NK-92 (cell line): ENCODE data around the gene PLA2G15.
"Not testable (repeated sequence)": the region's sequence is repeated elsewhere in the genome, so short reads cannot be mapped to it uniquely, and the experiment has no call there.

Source experiments
- DNase-seq: peaks from one replicate; lab custom pipeline; 2025; ENCODE audit not compliant: unreplicated experiment; lab: John Stamatoyannopoulos, UW

Gene PLA2G15

GRCh38 chr16:68275611-68276191 is 30.5 kb downstream of the PLA2G15 start:
- DNase-seq: no peak

- DNase-seq: no peak
Observed at GRCh38 chr16:68276223-68276622, 31.1 kb downstream of the PLA2G15 start.

DNA sequence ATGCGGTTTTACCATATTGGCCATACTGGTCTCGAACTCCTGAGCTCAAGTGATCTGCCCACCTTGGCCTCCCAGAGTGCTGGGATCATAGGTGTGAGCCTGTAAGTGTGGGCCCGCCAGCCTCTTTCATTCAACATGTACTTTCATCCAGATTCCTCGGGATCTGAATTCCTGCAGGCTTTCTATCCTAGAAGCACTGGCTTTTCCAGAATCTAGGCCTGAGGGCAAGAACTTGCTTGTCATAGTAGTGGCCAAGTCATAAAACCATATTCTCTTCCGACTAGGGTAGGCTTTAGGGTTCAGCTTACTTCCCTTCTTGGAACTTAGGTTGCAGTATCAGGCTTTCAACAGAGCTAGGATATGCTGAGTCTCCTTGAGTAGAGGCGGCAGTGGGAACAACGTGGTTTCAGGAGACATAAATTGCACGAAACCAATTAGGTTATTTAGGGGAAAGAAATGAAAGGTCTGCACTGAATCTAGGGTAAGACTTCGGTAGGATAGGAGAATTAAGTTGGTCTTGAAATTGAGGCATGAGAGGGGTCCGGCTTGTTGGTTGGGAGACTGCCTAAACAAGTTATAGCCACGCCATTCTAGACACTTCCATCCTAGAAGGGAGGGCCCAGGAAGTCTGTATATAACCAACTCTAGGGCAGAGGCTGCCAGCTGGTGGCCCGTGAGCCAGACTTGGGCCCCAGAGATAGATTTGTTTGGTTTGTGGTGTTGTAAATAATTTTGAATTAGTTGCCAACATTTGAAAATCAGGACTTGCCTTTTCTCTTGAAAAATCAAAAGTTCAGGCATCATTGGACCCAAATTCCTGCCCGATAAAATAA is 34.8 kb downstream of the PLA2G15 start:
- DNase-seq: no peak

DNA sequence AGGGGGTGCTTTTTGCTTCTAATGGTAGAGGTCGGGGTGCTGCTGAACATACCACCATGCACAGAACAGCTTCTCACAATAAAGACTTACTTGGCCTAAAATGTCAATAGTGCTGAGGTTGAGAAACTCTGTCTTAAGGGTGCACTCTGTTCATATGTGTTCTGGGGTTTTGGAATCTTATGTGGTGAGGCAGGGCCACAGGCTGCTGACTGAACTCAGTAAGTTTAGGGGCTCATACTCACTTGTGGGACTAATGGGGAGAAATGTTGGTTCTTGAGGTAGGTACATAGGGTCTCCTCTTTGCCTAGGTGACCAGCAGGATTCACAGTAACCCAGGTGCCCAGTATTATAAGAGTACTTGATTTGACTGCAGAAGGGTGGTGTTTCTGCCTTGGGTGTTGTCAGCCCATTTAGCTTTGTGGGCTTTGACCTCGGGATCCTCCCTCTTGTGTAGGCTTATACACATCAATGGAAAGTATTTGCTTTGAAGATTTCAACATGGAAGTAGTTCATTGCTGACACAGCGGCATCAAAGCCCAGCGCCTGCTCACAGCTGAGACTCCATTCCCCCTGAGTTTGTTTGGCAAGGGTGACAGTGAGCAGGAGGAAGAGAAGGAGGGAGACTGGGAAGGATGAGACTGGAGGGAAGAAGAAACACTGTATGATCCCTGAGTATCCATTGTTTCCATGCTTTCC is 36.3 kb downstream of the PLA2G15 start:
- no peak for DNase-seq

DNA sequence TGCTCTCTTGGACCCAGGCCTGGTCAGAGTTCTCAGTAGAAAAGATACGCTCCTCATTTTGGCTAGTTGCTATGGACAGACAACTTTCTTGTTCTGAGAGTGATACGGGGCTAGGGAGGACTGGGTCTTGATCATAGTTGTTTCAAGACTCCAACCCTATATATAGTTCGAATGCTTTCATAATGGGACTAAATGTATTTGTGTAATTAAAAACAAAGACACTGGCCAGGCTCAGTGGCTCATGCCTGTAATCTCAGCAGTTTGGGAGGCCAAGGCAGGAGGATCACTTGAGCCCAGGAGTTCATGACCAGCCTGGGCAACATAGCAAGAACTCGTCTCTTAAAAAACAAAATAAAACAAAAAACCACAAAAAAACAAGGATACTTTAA is 36.9 kb downstream of the PLA2G15 start:
- DNase-seq: no peak

GRCh38 chr16:68283346-68283745 is 38.2 kb downstream of the PLA2G15 start:
- DNase-seq: no peak

DNA sequence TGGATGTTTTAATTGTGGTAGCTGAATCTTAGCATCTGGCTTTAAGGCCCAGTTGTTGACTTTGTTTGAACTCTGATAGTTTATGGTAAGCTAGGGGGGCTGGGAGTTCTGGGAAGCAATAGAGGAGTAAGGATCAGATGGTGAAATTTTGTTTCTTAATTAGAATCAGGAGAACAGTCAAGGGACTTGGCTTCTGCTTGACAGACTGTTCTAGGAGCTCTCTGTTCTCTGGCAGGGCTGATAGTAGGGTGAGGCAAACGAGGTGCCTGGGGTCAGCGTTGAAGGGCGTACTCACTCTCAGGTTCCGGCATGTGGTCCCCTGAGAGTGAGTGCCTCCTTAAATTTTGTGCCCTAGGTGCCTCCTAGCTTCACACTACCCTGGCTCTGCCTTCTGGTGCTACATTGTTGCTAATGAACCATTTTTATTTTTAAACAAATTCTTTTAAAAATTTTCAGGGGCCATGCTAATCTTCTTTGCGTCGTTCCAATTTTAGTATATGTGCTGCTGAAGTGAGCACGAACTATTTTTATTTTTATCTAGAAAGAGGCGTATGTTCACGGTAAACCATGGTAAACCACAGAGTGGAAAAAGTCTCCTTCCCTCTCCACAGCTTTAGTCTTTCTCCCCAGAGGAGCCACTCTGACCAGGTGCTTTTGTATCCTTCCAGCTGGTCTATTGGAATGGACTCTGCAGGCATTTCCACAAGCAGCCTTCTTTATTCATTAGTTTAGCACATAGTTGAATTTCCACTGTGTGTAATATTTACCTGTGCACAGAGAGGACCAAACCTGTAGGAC is 38.8 kb downstream of the PLA2G15 start:
- no peak for DNase-seq

DNA sequence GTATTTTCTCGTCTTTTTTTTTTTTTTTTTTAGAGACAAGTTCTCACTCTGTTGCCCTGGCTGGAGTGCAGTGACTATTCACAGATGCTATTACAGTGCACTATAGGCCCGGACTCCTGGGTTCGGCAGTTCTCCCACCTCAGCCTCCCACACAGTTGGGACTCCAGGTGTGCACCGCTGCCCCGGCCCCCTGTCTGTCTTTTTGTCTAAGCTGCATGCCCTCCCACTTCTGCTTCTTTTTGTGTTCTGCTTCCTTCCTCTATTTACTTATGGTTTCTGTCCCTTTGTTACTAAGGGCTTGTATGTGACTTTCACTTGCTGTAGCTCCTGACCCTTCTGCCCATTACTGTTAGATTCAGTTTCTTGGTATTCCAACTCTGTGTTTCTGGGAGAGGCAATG is 39.7 kb downstream of the PLA2G15 start:
- DNase-seq: no peak

GRCh38 chr16:68285683-68286082 is 40.5 kb downstream of the PLA2G15 start:
- no peak for DNase-seq

DNA sequence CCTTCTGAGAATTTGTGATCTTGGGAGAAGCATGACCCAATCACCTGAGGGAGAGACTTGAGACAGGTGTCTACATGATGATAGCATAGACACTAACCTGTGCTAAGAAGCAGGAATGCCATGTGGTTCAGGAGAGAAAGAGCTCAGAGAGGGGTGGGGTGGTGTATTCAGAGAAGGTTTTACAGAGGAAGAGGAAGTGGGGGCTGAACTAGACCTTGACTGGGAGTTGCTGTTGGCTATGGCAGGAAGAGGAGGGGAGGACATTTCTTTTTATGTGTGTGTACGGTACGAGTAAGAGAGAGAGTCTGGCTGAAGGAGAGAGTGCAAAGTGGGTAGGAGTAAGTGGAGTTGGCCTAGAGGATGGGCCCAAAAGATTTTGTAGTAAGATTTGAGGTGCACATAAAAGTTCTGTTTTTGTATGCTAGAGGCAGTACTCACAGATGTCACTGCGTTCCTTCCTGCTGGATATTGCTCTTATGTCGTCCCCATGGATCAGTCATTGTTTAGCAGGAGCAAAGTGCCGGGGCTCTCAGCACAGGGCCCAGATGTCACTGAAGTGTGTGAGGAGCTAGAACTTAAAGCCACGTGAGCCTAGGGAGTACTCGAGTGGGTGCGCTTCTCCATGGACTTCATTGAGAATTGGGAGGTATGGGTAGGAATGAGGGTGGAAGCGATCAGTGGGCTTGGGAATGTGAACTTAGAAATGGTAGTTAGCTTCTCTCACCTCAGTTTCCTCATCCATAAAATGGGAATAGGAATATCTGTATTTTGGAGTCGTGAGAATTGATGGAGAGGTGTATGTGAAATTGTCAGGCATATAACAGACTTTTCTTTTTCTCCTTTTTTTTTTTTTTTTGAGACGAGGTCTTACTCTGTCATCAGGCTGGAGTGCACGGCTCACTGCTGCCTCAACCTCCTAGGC is 41.2 kb downstream of the PLA2G15 start:
- no peak for DNase-seq

DNA sequence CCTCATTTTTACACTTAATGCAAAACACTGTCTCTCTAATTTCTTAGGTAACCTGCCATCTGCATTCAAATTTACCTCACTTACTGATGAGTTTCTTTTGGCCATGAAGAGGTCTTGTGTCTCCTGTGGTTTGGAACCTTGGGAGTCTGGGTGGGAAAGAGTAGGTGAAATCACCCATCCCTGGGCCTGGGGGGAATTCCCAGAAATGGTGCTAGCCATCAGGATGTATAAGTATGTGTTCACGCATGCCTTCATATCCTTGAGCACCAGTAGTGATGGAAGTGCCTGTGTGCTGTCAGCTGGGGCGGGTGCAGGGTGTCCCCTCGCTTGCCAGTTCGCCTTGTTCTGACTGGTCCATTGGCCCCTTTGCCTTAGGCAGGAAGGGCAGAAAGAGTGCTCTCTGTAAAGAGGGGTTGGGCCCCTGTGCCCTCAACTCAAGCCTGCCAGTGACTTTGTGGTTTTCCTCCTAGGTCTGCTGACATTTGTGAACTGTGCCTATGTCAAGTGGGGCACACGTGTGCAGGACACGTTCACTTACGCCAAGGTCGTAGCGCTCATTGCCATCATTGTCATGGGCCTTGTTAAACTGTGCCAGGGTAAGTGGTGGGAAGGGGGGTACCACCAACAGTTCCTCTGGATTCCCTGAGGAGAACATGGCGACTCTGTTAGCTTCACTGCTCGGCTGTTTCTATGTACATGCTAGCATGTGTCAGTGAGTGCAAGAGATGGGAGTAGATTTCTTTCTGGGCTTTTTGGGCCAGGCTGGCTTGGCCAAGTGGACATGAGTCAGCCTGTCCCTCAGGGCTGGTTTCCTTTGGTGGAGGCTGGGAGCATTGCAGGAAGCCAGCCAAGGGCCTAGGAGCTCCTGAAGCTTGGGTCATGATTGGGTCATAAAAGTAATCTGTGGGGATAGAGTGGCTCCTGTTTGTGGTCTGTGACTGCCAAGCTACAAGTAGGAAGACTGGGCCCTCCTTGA is 42.4 kb downstream of the PLA2G15 start:
- no peak for DNase-seq

DNA sequence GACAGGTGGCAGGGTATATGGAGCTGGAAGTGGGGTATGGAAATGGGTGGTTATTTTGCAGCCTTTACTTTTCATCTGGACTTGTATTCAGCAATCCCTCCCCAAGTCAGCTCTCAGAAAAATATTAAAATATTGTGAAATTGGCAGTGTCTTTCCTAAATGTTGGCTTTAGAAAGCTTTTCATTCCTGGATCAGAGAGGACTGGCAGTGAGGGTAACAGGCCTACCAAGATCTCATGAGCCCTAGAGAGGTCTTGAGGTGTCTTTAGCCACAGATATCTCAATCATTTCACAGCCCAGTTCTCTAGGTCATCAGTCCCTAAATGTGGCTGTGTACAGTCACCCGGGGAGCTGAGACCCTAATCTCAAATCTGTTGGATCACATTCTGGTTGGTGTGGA is 43.1 kb downstream of the PLA2G15 start:
- DNase-seq: no peak

DNA sequence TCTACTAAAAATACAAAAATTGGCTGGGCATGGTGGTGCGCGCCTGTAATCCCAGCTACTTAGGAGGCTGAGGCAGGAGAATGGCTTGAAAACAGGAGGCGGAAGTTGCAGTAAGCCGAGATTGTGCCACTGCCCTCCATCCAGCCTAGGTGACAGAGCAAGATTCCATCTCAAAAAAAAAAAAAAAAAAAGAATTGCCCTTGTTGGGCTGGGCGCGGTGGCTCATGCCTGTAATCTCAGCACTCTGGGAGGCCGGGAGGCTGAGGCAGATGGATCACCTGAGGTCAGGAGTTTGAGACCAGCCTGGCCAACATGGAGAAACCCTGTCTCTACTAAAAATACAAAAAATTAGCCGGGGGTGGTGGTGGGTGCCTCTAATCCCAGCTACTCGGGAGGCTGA is 43.6 kb downstream of the PLA2G15 start:
- not testable (repeated sequence) for DNase-seq

DNA sequence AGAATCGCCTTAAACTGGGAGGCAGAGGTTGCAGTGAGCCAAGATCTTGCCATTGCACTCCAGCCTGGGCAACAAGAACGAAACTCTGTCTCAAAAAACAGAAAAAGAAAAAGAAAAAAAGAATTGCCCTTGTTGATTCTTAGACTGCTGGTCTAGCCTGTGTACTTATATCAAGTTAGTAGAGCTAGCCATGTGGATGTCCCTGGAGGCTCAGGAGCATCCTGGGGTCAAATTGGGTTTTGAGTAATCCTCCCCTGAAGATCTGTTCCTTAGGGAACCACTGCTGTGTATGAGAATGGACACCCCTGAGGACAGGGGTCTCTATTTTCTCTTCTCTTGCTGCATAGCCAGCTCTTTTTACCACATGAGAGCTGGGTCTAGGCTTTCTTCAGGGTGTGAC is 44.0 kb downstream of the PLA2G15 start:
- DNase-seq: no peak

DNA sequence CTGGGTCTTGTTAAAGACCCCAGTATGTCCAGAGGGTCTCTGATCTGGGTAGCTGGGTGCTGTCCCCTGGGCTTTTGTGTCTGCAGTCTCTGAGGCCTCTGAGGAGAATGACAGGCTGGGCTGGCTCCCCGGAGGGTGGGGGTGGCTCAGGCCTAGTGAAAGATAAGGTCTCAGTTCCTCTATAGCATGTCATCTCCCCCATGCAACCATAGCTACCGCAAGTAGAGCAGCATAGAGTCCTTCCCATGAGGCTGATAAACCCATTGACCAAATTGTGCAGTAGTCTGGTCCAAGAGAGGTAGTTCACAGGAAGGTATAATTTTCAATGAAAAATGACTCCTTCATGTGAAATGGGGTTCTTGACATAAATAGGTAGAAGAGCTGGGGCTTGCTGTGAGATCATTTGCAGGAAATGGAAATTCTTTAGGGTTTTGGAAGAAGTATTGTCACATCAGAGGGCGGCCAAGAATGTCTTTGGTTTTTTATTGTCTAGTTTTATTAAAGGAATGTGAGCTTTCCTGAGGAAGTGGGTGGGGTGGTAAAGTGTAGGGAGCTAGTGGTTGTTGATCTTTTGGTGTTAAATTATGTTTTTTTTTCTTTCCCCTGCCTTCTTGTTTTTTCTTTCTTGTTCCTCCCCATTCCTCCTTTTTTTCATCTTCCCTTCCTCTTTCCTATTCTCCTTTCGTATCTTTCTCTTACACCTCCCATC is 44.6 kb downstream of the PLA2G15 start:
- no peak for DNase-seq

DNA sequence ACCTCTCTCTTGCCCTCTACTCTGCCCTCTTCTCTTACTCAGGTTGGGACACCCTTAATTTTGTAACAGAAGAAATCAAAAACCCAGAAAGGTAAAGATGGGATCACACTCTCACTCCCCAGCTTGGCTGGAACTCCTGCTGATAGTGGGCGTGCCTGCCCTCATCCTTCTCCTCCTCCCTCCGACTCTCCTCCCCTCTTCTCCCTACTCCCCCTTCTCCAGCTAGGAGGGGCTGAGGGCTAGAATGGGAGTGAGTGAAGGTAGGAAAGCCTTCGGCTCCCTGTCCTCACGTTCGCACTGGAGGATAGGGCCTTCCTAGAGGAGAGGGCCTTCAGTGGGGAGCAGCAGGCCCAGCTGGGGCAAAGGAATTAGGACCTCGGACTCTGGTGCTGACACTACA is 45.3 kb downstream of the PLA2G15 start:
- no peak for DNase-seq

DNA sequence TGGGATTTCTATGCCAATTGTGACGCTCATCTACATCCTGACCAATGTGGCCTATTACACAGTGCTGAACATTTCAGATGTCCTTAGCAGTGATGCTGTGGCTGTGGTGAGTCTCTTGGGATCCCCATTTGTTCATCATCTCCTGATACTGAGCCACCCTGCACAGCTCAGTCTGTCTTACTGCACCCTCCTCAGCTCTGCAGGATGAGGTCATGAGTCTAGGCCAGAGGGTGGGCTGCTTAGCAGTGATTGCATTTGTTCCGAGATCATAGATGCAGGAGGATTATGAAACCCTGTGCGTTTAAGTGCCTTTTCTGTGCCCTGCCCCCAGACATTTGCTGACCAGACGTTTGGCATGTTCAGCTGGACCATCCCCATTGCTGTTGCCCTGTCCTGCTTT is 46.1 kb downstream of the PLA2G15 start:
- DNase-seq: no peak

- no peak for DNase-seq
Observed at GRCh38 chr16:68292425-68292824, 47.3 kb downstream of the PLA2G15 start.

DNA sequence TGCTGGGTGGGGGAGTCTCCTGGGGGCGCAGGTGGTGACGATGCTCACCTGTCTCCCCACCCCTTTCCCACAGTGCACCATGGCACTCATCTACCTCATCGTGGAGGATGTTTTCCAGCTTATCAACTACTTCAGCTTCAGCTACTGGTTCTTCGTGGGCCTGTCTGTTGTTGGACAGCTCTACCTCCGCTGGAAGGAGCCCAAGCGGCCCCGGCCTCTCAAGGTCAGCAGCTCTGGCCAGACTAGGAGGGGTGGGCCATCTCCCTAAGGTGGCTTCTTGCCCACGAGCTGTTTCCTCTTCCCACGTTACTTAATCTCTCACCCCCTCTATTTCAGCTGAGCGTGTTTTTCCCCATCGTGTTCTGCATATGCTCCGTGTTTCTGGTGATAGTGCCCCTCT is 51.1 kb downstream of the PLA2G15 start:
- no peak for DNase-seq
